CD1c-positive myeloid dendritic cell (primary cell): ENCODE data around the gene ATP2B1.
"Not testable (repeated sequence)": the region's sequence is repeated elsewhere in the genome, so short reads cannot be mapped to it uniquely, and the experiment has no call there.

Experiments
- DNase-seq: peaks from one replicate; pipeline ENCODE4 v3.0.0-alpha.2; 2016; ENCODE audit errors: extremely low spot score

The ATP2B1 gene

GRCh38 chr12:89708565-89709156 is at the start of gene ATP2B1:
ATP2B1 (minus strand) TSS chr12:89708838; CDS start chr12:89655886, 52,952 bp downstream.
- peak; percentile 92 for DNase-seq

GRCh38 chr12:89757987-89758386 is 49.3 kb upstream of the ATP2B1 start:
- not testable (repeated sequence) for DNase-seq

DNA sequence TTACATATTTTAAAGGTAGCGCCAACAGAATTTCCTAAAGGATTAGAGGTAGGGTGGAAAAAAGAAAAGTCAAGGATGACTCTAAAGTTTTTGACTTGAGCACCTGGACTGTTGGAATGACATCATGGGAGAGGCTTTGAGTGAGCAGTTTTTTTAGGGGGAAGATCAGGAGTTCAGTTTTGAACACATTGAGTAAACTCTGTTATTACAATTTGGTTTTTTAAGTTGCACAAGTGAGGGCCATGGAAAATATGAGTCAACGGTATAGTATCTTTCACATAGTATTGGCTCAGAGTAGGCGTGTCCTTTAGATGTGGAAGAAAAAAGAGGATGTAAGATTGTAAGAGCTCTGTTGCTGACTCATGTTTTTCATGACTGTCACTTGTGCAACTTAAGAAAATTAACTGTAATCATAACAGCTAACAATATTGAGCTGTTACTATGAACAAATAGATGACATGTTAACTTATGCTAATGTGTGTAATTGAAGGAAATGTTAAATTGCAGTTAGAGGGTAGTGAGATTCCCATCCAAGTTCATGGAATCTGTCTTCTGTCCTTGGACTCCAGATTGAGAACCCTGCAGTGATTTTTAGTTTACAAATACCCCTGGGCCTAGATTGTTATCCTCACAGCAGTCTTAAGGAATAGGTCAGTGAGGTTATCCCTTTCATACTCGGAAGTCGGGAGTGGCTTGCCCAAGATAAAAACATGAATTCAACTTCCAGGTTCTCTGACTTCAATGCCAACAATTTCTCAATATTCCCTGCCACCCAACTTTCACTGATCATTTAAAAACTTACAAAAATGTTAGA is 48.2 kb upstream of the ATP2B1 start:
- DNase-seq = peak; percentile 98

DNA sequence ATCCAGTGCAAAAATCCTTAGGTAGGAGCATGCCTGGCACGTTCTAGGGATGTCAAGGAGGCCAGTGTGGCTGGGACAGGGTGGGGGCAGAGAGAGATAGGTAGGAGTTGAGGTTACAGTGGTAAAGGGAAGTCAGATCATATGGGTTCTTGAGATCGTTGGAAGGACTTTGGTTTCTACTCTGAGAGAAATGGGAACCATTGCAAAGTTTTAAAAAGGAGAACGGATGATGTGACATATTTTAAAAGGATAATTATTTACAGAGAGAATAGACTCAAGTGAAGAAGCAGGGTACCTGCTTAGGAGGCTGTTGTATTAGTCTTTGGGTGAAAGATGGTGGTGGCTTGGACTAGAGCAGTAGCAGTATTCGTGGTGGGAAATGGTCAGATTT is 47.6 kb upstream of the ATP2B1 start:
- DNase-seq = peak; percentile 87

- no peak for DNase-seq
These were observed 45.4 kb upstream of the ATP2B1 start for GRCh38 chr12:89753997-89754396.

DNA sequence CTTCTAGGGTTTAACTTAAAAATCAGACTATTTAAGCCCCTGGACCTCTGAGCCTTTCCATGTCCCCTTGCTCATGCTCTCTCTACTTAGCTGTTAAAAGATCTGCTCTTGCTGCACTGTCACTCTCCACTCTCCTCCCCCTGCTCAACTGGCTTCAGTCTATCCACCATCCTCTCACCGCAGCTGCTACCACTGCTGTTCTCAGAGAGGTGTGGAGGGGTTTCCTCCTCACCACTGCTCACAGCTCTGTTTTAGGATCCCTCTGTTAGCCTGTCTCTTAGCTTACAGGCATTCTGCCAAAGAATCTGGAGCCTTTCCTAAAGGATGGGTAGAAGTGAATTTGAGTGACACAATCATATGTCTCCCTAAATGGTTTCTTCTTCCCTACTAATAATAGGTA is 43.7 kb upstream of the ATP2B1 start:
- no peak for DNase-seq

DNA sequence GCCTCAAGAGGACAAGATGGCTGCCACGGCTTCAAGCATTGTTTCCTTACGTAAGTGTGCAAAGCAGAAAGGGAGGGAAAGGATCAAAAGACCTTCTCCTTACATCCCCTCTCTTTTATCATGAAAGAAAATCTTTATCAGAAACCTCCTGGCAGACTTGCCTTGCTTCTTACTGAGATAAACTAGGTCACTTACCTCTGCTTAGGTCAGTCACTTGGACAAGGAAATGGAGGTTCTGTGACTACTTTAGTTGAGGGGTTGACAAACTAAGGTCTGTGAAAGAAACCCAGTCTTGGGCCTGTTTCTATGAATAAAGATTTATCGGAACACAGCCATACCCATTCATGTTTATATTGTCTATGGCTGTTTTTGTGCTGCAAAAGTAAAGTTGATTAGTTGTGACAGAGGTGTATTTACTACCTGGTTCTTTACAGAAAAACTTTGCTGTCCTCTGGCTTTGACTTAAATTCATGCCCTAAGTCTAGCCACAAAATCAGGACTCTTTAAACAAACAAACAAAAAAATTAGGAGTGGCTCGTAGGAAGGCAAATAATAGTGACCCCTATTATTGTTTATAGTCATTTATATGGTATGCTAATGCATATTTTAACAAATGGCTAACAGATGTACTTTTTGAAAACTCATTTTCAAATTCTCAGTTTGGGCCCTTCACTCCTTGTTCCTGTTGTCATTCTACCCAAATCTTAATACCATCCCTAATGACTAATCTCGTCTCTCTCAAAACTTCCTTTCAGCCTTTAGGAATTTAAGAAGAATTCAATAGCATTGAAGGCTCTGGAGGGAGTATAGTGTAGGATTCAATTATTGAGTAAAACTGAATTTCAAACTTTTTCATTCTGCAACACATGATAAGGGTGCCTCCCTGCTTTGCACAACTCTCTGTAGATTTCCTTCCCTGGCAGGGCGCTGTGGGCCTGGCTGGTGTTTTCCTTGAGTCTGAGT is 42.0 kb upstream of the ATP2B1 start:
- DNase-seq = no peak

DNA sequence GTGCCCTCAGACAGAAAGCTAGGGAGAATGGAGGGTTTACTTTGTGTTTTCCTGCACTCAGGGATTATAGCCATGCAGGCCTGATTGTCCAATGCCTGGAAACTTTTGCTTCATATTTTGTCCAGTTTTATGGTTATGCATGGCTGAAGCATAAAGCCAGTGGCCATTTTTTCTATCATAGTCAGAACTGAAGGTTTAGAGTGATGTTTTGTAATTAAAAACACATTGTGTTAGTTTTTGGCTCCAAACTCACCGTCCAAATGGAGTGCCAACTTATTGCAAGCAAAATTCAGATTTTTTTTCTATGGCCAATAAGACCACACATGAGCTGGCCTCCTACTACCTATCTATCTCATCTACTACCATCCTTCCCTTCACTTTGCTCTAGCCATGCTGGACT is 40.2 kb upstream of the ATP2B1 start:
- no peak for DNase-seq

- DNase-seq = no peak
These were observed 36.6 kb upstream of the ATP2B1 start for GRCh38 chr12:89745286-89745685.

GRCh38 chr12:89742337-89743022 is 33.8 kb upstream of the ATP2B1 start:
- DNase-seq = no peak

DNA sequence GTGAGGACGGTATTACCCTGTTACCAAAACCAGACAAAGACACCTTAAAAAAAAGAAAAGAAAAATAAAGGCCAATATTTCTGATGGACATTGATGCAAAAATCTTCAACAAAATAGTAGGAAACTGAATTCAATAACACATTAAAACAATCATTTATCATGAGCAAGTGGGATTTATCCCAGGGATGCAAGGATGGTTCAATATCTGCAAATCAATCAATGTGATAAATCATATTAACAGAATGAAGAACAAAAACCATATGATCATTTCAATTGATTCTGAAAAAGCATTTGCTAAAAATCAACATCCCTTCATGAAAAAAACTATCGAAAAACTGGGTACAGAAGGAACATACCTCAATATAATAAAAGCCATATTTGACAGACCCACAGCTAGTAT is 32.3 kb upstream of the ATP2B1 start:
- DNase-seq = no peak

DNA sequence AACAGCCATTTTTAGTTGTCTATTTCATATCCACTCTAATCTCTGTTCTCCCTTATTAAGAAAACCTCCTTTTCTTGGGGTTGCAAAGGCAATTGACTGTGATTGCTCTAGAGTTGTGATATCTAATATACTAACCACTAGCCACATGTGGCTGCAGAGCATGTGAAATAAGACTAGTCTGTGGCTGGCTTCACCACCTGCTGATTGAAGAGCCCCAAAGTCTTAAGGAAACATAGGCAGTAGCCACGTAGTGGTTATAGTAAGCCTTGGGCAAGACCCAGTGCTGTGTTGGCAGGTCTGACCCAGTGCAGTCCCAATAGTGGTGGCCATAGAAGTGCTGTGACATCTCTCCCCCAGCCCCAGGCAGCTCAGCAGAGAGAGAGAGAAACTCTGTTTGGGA is 28.4 kb upstream of the ATP2B1 start:
- DNase-seq = no peak

- DNase-seq = peak; percentile 62
These were observed 25.1 kb upstream of the ATP2B1 start for GRCh38 chr12:89733579-89734201.

- DNase-seq = no peak
These were observed 23.9 kb upstream of the ATP2B1 start for GRCh38 chr12:89732522-89732921.

GRCh38 chr12:89731614-89732013 is 23.0 kb upstream of the ATP2B1 start:
- peak; percentile 61 for DNase-seq

DNA sequence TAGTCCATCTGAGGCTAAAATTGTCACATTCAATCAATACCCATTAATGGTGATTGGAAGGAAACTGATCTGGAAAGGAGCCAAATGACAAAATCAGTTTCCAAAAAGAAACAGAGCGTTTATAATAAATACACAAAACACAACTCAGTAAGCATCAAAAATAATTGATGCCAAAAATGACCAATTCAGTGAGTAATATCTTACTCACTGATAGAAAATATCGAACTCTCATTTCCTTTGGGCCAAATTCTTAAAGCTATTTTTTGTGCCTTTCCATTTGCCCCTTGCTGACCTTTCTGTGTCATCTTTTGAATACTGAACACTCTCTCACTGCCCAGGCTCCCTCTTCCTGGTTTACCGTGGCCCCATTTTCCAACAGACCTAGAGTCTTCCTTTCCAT is 22.5 kb upstream of the ATP2B1 start:
- no peak for DNase-seq

- no peak for DNase-seq
These were observed 21.4 kb upstream of the ATP2B1 start for GRCh38 chr12:89729946-89730459.

DNA sequence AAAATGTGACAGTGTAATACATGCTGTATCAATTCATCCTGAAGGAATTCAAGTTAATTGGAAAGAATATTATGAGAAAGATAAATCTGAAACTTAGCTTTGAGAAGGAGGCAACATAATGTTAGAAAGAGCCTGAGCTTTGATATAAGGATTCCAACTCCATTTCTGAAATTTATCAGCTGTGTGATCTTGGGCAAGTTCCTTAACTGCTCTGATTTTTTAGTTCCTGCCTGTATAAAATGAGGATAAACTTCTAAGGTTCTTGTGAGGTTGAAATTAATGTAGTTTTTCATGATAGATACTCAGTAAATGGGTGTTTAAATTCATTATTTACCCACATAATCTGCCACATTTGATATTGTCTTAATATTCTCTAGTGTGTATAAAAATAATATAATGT is 14.6 kb upstream of the ATP2B1 start:
- no peak for DNase-seq

GRCh38 chr12:89721291-89721987 is 12.8 kb upstream of the ATP2B1 start:
- peak; percentile 82 for DNase-seq

- no peak for DNase-seq
These were observed 9.3 kb upstream of the ATP2B1 start for GRCh38 chr12:89717759-89718523.
